SU-DHL-6 (cell line): Measurements from ENCODE around the gene CATSPERE.

Experiments
- EZH2phosphoT487 ChIP-seq: fragments of 200-600 bp; sonication (generic), shearing (Covaris generic); conservative IDR thresholded peaks from 2 replicates; pipeline ENCODE4 v1.6.1; 2018; ENCODE audit warnings: mild to moderate bottlenecking, antibody characterized with exemption, low read length, moderate library complexity, mixed read lengths
- TF ChIP-seq, protein P1 (sequence below): fragments of 200-600 bp; sonication (generic); IDR thresholded peaks from one replicate; pipeline ENCODE4 v1.5.1; 2017; ENCODE audit warnings: antibody characterized with exemption, mild to moderate bottlenecking, low read length, moderate library complexity; ENCODE audit not compliant: insufficient read depth, poor library complexity, severe bottlenecking

DNA sequence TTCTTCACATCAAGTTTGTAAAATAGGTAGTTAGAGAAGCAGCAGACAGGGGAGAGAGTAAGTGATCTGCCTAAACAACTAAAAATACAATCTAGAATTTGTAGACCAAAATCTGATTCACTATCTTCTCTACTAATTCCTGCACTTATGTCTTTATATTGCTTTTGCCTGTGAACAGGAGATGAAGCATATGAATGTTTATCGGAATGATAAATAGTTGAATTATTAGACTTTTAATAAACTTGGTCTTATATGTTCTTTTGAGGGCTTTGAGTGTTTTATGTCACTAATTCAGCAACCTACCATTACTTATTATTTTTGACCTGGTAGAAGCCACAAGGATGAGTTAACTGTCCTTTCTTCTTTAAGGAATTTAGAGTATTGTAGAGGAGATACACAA, 194.1 kb downstream of the CATSPERE start:
- TF ChIP-seq, protein P1, sequence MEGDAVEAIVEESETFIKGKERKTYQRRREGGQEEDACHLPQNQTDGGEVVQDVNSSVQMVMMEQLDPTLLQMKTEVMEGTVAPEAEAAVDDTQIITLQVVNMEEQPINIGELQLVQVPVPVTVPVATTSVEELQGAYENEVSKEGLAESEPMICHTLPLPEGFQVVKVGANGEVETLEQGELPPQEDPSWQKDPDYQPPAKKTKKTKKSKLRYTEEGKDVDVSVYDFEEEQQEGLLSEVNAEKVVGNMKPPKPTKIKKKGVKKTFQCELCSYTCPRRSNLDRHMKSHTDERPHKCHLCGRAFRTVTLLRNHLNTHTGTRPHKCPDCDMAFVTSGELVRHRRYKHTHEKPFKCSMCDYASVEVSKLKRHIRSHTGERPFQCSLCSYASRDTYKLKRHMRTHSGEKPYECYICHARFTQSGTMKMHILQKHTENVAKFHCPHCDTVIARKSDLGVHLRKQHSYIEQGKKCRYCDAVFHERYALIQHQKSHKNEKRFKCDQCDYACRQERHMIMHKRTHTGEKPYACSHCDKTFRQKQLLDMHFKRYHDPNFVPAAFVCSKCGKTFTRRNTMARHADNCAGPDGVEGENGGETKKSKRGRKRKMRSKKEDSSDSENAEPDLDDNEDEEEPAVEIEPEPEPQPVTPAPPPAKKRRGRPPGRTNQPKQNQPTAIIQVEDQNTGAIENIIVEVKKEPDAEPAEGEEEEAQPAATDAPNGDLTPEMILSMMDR: no peak
- no peak for TF ChIP-seq EZH2phosphoT487
